Activated B cell treated with CpG ODN at 0.5 μM for 24 hours (primary cell): ENCODE results near the gene SDC4. TPM values are rescaled to one million over a fixed set of nuclear protein-coding genes. Genes with fewer than 3 reads are reported as not detected.

ENCODE experiments used
- ATAC-seq: fragments of 200-7000 bp; cut with Tn5 transposase; one replicate; pipeline ENCODE4 v1.10.0; 2021; ENCODE audit warnings: low read depth, mild to moderate bottlenecking, moderate library complexity
- CTCF ChIA-PET: fragments of 350-600 bp; sonication (Branson Sonifier 250); formaldehyde crosslinking; loops from one replicate; lab custom pipeline; 2021; ENCODE audit warnings: antibody characterized with exemption; lab: Charles Lee
- POLR2A ChIA-PET: fragments of 350-600 bp; sonication (Branson Sonifier 250); formaldehyde crosslinking; loops from one replicate; lab custom pipeline; 2021; ENCODE audit warnings: antibody characterized with exemption; lab: Charles Lee
- DNase-seq: peaks from one replicate; pipeline ENCODE4 v3.0.0; 2022
- H3K27ac Mint-ChIP-seq: one replicate; pipeline ENCODE4 v1.8.0; 2020; ENCODE audit warnings: mixed read lengths
- H3K27me3 Mint-ChIP-seq: one replicate; pipeline ENCODE4 v1.8.0; 2021; ENCODE audit warnings: mixed read lengths
- H3K36me3 Mint-ChIP-seq: one replicate; pipeline ENCODE4 v1.8.0; 2021; ENCODE audit warnings: low read depth, mixed read lengths
- H3K4me1 Mint-ChIP-seq: one replicate; pipeline ENCODE4 v1.8.0; 2021; ENCODE audit warnings: mixed read lengths
- H3K4me3 Mint-ChIP-seq: one replicate; pipeline ENCODE4 v1.8.0; 2020; ENCODE audit warnings: mild to moderate bottlenecking, mixed read lengths
- H3K9me3 Mint-ChIP-seq: one replicate; pipeline ENCODE4 v1.8.0; 2020; ENCODE audit warnings: mixed read lengths
- intact Hi-C: fragments of 100-400 bp; cut with micrococcal nuclease; formaldehyde crosslinking; loops from one replicate; pipeline ENCODE4 v1.15.1; 2024
- total RNA-seq: library from RNA; stranded (reverse); gene quantifications from 2 replicates; pipeline ENCODE4 v1.2.3, GENCODE V29; 2022
- TF ChIP-seq, protein P1 (sequence below): fragments of 200-600 bp; IDR thresholded peaks from one replicate; pipeline ENCODE4 v1.8.0; 2022; ENCODE audit warnings: antibody characterized with exemption, mild to moderate bottlenecking

The SDC4 gene, protein sequence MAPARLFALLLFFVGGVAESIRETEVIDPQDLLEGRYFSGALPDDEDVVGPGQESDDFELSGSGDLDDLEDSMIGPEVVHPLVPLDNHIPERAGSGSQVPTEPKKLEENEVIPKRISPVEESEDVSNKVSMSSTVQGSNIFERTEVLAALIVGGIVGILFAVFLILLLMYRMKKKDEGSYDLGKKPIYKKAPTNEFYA
- total RNA-seq: not detected in 2 replicates

DNA sequence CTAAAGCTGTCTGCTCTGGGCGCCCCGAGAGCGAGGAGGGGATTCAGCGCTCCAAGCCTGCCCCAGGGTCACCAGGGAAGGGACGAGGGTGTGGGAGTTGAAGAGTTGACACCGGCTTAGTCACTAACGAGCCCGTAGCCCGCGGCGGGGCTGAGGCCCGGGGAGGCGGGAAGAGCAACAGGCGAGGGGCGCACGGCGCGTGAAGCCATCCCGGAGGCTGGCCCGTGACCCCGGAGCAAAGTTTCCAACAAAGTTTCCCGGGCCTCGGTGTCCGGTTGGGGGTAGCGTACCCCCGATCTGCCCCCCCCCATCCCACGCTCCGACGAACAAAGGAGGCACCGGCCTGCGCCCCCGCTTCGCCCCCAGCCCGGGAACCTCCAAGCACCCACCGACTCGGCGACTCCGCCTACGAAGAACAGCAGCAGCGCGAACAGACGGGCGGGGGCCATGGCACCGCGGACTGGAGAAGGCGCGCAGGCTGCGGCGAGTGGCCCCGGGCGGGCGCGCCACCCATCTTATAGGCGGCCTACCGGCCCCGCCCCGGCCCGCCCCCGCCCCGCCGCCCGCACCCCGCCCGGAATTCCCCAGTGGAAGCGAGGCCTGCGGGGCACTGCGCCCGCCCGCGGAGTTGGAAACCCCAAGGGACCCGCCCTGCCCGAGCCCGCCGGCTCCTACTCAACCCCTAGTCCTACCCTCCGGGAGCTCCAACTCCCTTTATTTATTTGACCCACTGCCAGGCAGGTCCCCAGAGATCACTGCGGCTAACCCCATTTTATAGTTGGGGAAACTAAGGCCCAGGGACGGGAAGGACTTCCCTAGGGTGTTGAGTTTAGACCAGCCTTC lies at the start of gene SDC4:
TSS of gene SDC4 (minus strand) at position 489 of the 843 bp plus-strand sequence. CDS start at position 449, 40 bp downstream.
- intact Hi-C loops: no loop called here
- Mint-ChIP-seq H3K9me3 (no peaks in the 10 kb centered on the region), H3K4me1 (peaks cover 11% of the 10 kb centered on the region), H3K4me3 (peak within 1 kb of the TSS; percentile 68), H3K27me3 (peaks cover 21% of the 10 kb centered on the region), H3K36me3 (no peaks in the 10 kb centered on the region), H3K27ac (no peak within 1 kb of the TSS)
- ATAC-seq (peak; percentile 75), DNase-seq (no peak)
- ChIA-PET CTCF (interaction anchor here (0.6 kb wide), 1 partner anchor 35 kb away, joined by 4 read pairs; no protein-coding TSS in a partner anchor), POLR2A (interaction anchor here (0.6 to 1.4 kb wide), 3 partner anchors 15 to 422 kb away, joined by 3 to 4 read pairs (median 3); partner anchors contain the start of gene SYS1)
- TF ChIP-seq, protein P1, sequence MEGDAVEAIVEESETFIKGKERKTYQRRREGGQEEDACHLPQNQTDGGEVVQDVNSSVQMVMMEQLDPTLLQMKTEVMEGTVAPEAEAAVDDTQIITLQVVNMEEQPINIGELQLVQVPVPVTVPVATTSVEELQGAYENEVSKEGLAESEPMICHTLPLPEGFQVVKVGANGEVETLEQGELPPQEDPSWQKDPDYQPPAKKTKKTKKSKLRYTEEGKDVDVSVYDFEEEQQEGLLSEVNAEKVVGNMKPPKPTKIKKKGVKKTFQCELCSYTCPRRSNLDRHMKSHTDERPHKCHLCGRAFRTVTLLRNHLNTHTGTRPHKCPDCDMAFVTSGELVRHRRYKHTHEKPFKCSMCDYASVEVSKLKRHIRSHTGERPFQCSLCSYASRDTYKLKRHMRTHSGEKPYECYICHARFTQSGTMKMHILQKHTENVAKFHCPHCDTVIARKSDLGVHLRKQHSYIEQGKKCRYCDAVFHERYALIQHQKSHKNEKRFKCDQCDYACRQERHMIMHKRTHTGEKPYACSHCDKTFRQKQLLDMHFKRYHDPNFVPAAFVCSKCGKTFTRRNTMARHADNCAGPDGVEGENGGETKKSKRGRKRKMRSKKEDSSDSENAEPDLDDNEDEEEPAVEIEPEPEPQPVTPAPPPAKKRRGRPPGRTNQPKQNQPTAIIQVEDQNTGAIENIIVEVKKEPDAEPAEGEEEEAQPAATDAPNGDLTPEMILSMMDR: no peak

DNA sequence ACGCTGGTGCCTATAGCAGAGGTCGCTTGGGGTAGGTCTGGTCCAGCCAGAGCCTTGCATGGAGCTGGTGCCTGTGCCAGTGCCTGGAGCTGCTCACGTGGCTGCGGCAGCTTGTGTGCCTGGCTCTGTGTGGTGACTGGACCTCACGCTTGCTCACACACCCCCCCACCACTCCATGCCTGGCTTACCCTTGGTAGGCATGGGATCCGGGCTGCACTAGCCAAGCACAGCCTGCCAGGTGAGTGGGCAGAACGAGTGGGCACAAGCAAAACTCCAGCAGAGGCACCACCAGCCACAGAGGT lies 46.8 kb upstream of the SDC4 start:
- TF ChIP-seq, protein P1: no peak
- POLR2A ChIA-PET: no interaction called here
- Mint-ChIP-seq H3K4me3 (no peak overlapping the region), H3K36me3 (peaks cover 18% of the 10 kb centered on the region), H3K27me3 (no peaks in the 10 kb centered on the region), H3K9me3 (peaks cover 10% of the 10 kb centered on the region), H3K27ac (no peak overlapping the region), H3K4me1 (no peaks in the 10 kb centered on the region)
- CTCF ChIA-PET: interaction anchor here (1.7 kb wide), 1 partner anchor 23 kb away, joined by 5 read pairs; no protein-coding TSS in a partner anchor
- intact Hi-C loops: no loop called here
- DNase-seq: no peak
- no peak for ATAC-seq

DNA sequence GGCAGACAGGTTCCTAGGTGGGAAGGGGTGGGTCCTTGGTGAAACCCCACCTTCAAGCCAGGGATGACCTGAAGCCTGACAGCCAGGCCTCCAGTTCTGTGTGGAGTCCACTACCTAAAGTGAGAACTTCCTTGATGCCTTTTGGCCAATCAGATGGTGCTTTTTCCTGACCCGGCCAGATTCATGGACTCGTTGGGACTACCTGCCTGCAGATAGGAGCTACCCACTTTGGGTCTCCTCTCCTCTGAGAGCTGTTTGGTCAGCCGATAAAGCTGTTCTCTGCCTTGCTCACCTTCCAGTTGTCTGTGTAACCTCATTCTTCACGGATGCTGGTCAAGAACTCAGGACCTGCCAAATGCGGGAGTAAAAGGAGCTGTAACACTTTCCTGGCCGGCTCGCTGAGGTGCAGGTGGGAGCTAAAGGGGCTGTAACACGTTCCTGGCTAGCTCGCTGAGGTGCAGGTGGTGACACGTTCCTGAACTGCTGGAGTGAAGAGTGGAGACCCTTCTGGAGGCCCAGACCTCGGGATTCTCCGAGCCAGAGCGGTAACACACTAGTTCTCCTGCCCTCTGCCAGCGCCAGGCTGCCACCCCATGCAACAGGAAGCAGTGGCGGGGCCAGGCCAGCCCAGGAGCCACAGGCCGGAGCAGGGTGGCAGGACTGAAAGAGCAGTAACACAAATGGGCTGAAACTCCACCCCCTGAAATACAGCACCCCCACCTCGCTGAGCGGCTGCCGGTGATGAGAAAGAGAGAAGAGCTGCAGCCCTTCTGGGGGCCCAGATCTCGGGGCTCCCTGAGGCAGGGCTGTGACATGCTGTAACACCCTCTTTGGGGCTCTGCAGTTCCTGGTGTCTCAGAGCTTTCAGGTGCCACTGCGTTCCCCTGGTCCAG lies 46.2 kb upstream of the SDC4 start:
- no peak for ATAC-seq
- Mint-ChIP-seq H3K4me1 (no peaks in the 10 kb centered on the region), H3K36me3 (peaks cover 12% of the 10 kb centered on the region), H3K27me3 (no peaks in the 10 kb centered on the region), H3K4me3 (no peak overlapping the region), H3K27ac (no peak overlapping the region), H3K9me3 (peaks cover 4% of the 10 kb centered on the region)
- TF ChIP-seq, protein P1: no peak
- intact Hi-C loops: no loop called here
- CTCF ChIA-PET: interaction anchor here (1.7 kb wide), 1 partner anchor 22 kb away, joined by 5 read pairs; no protein-coding TSS in a partner anchor
- no peak for DNase-seq
- POLR2A ChIA-PET: no interaction called here

DNA sequence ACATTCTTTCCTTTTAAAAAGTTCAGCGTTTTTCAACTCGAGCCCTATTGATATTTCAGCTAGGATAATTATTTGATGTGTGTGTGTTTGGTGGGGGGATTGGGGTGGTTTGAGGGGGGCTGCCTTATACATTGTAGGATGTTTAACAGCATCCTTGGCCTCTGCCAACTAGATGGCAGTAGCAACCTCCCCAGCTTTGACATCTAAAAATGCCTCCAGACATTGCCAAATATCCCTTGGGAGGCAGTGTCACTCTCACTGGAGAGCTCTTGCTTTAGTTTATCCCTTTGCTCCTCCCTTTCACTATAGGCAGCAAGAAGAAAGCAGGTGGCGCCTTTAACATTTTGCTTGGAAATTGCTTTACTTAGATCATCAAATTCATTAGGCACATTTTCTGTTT lies 44.5 kb upstream of the SDC4 start:
- ChIA-PET CTCF (no interaction called here), POLR2A (interaction anchor here (0.6 kb wide), 1 partner anchor 20 kb away, joined by 5 read pairs; no protein-coding TSS in a partner anchor)
- DNase-seq (no peak), ATAC-seq (no peak)
- Mint-ChIP-seq H3K4me1 (no peaks in the 10 kb centered on the region), H3K27ac (no peak overlapping the region), H3K36me3 (peaks cover 10% of the 10 kb centered on the region), H3K9me3 (no peaks in the 10 kb centered on the region), H3K27me3 (no peaks in the 10 kb centered on the region), H3K4me3 (no peak overlapping the region)
- intact Hi-C loops: no loop called here
- TF ChIP-seq, protein P1: no peak
